NB4 (cell line): ENCODE measurements around the gene EDDM13.

Experiments used
- DNase-seq: peaks from one replicate; pipeline ENCODE4 v3.0.0; 2010; ENCODE audit warnings: low read depth
- H3K4me3 ChIP-seq: one replicate; pipeline ENCODE4 v1.5.1; 2011; ENCODE audit warnings: mild to moderate bottlenecking, low read depth, low read length, moderate library complexity
- CTCF ChIP-seq: IDR thresholded peaks from one replicate; pipeline ENCODE4 v1.5.1; 2012; ENCODE audit warnings: low read depth, low read length
- MAX ChIP-seq: IDR thresholded peaks from 2 replicates; pipeline ENCODE4 v1.6.1; 2011; ENCODE audit warnings: low read depth, low read length
- MYC ChIP-seq: IDR thresholded peaks from 2 replicates; pipeline ENCODE4 v1.6.1; 2011; ENCODE audit warnings: low read depth, low read length
- POLR2A ChIP-seq: IDR thresholded peaks from 2 replicates; pipeline ENCODE4 v1.6.1; 2011; ENCODE audit warnings: mild to moderate bottlenecking; ENCODE audit not compliant: insufficient read length; ENCODE audit errors: extremely low read depth

The EDDM13 gene

GRCh38 chr19:56284746-56285145 lies 12.2 kb downstream of the EDDM13 start:
- no peak overlapping the region for H3K4me3 ChIP-seq
- TF ChIP-seq CTCF (no peak), POLR2A (no peak), MYC (no peak), MAX (no peak)
- no peak for DNase-seq

- no peak for TF ChIP-seq CTCF
- TF ChIP-seq MAX, result no peak
- no peak for TF ChIP-seq POLR2A
- no peak for TF ChIP-seq MYC
- H3K4me3 ChIP-seq, result no peak overlapping the region
These were observed 17.6 kb downstream of the EDDM13 start for GRCh38 chr19:56290104-56290503.

GRCh38 chr19:56291867-56292266 lies 19.3 kb downstream of the EDDM13 start:
- H3K4me3 ChIP-seq, result no peak overlapping the region
- DNase-seq, result no peak
- TF ChIP-seq POLR2A (no peak), MYC (no peak), MAX (no peak), CTCF (no peak)

More at GRCh38 chr19:56290104-56290503, 17.6 kb downstream of the EDDM13 start:
- no peak for DNase-seq

- no peak for DNase-seq
- H3K4me3 ChIP-seq, result no peak overlapping the region
- no peak for TF ChIP-seq MAX
These were observed 22.0 kb downstream of the EDDM13 start for GRCh38 chr19:56294549-56294948.

GRCh38 chr19:56295531-56296455 lies 23.2 kb downstream of the EDDM13 start:
- H3K4me3 ChIP-seq, result no peak overlapping the region
- TF ChIP-seq MAX (no peak), CTCF (no peak), POLR2A (no peak), MYC (no peak)
- DNase-seq, result no peak

- no peak overlapping the region for H3K4me3 ChIP-seq
- no peak for DNase-seq
- TF ChIP-seq CTCF, result no peak
These were observed 24.5 kb downstream of the EDDM13 start for GRCh38 chr19:56297010-56297409.
